HEK293 (cell line): ENCODE measurements around the gene RBM19.

Experiments used
- BCL11A ChIP-seq: fragments of 450-650 bp; formaldehyde crosslinking; IDR thresholded peaks from 2 replicates; pipeline ENCODE4 v1.5.1; 2016; ENCODE audit warnings: low read depth, missing biosample characterization, missing genetic modification characterization
- KLF9 ChIP-seq: fragments of 450-650 bp; formaldehyde crosslinking; IDR thresholded peaks from 2 replicates; pipeline ENCODE4 v1.5.1; 2016; ENCODE audit warnings: missing biosample characterization, missing genetic modification characterization, low read depth
- SP7 ChIP-seq: fragments of 450-650 bp; formaldehyde crosslinking; IDR thresholded peaks from 2 replicates; pipeline ENCODE4 v1.5.1; 2016; ENCODE audit warnings: missing biosample characterization, missing genetic modification characterization
- TCF7L2 ChIP-seq: IDR thresholded peaks from 2 replicates; pipeline ENCODE4 v1.6.1; 2011; ENCODE audit warnings: low read depth, mild to moderate bottlenecking, inconsistent platforms, low read length, moderate library complexity, borderline replicate concordance
- YY2 ChIP-seq: fragments of 450-650 bp; formaldehyde crosslinking; IDR thresholded peaks from 2 replicates; pipeline ENCODE4 v1.5.1; 2016; ENCODE audit warnings: missing biosample characterization, missing genetic modification characterization
- ZBTB49 ChIP-seq: fragments of 450-650 bp; formaldehyde crosslinking; IDR thresholded peaks from 2 replicates; pipeline ENCODE4 v1.5.1; 2016; ENCODE audit warnings: missing biosample characterization, missing genetic modification characterization, low read depth
- ZFHX2 ChIP-seq: fragments of 450-650 bp; formaldehyde crosslinking; conservative IDR thresholded peaks from 2 replicates; pipeline ENCODE4 v1.5.1; 2016; ENCODE audit warnings: missing biosample characterization, missing genetic modification characterization
- ZNF114 ChIP-seq: fragments of 450-650 bp; formaldehyde crosslinking; IDR thresholded peaks from 2 replicates; pipeline ENCODE4 v1.5.0; 2017; ENCODE audit warnings: missing biosample characterization, missing genetic modification characterization
- ZNF140 ChIP-seq: fragments of 450-650 bp; formaldehyde crosslinking; IDR thresholded peaks from 2 replicates; pipeline ENCODE4 v1.5.1; 2016; ENCODE audit warnings: missing biosample characterization, missing genetic modification characterization
- ZNF280C ChIP-seq: fragments of 450-650 bp; formaldehyde crosslinking; IDR thresholded peaks from 2 replicates; pipeline ENCODE4 v1.5.1; 2016; ENCODE audit warnings: missing biosample characterization, missing genetic modification characterization
- ZNF350 ChIP-seq: fragments of 450-650 bp; formaldehyde crosslinking; IDR thresholded peaks from 2 replicates; pipeline ENCODE4 v1.5.0; 2017; ENCODE audit warnings: missing biosample characterization, mild to moderate bottlenecking, missing genetic modification characterization
- ZNF37A ChIP-seq: fragments of 450-650 bp; IDR thresholded peaks from 2 replicates; pipeline ENCODE4 v1.5.1; 2018; ENCODE audit warnings: missing biosample characterization, missing genetic modification characterization
- ZNF48 ChIP-seq: fragments of 450-650 bp; formaldehyde crosslinking; IDR thresholded peaks from 2 replicates; pipeline ENCODE4 v1.5.1; 2016; ENCODE audit warnings: missing biosample characterization, missing genetic modification characterization
- ZNF530 ChIP-seq: fragments of 450-650 bp; formaldehyde crosslinking; IDR thresholded peaks from 2 replicates; pipeline ENCODE4 v1.5.1; 2016; ENCODE audit warnings: low read depth, missing biosample characterization, missing genetic modification characterization
- ZNF544 ChIP-seq: fragments of 450-650 bp; formaldehyde crosslinking; IDR thresholded peaks from 2 replicates; pipeline ENCODE4 v1.5.0; 2017; ENCODE audit warnings: missing biosample characterization, missing genetic modification characterization
- ZNF555 ChIP-seq: fragments of 450-650 bp; formaldehyde crosslinking; conservative IDR thresholded peaks from 2 replicates; pipeline ENCODE4 v1.5.1; 2017; ENCODE audit warnings: missing biosample characterization, mild to moderate bottlenecking, missing genetic modification characterization, inconsistent platforms
- ZNF621 ChIP-seq: fragments of 450-650 bp; formaldehyde crosslinking; IDR thresholded peaks from 2 replicates; pipeline ENCODE4 v1.5.1; 2017; ENCODE audit warnings: missing biosample characterization, missing genetic modification characterization
- ZNF623 ChIP-seq: fragments of 450-650 bp; formaldehyde crosslinking; IDR thresholded peaks from 2 replicates; pipeline ENCODE4 v1.5.1; 2016; ENCODE audit warnings: missing biosample characterization, missing genetic modification characterization
- ZNF626 ChIP-seq: fragments of 450-650 bp; sonication (Bioruptor Pico); formaldehyde crosslinking; IDR thresholded peaks from 2 replicates; pipeline ENCODE4 v1.5.1; 2018; ENCODE audit warnings: missing biosample characterization, missing genetic modification characterization, inconsistent platforms
- ZNF677 ChIP-seq: fragments of 450-650 bp; IDR thresholded peaks from 2 replicates; pipeline ENCODE4 v1.5.0; 2018; ENCODE audit warnings: missing biosample characterization, mild to moderate bottlenecking, missing genetic modification characterization, moderate library complexity
- ZNF707 ChIP-seq: fragments of 450-650 bp; formaldehyde crosslinking; IDR thresholded peaks from 2 replicates; pipeline ENCODE4 v1.5.1; 2016; ENCODE audit warnings: missing biosample characterization, missing genetic modification characterization
- ZNF747 ChIP-seq: fragments of 450-650 bp; formaldehyde crosslinking; IDR thresholded peaks from 2 replicates; pipeline ENCODE4 v1.5.1; 2016; ENCODE audit warnings: missing biosample characterization, missing genetic modification characterization
- ZNF768 ChIP-seq: fragments of 450-650 bp; formaldehyde crosslinking; IDR thresholded peaks from 2 replicates; pipeline ENCODE4 v1.5.1; 2018; ENCODE audit warnings: missing biosample characterization, mild to moderate bottlenecking, missing genetic modification characterization
- ZNF791 ChIP-seq: fragments of 450-650 bp; formaldehyde crosslinking; IDR thresholded peaks from 2 replicates; pipeline ENCODE4 v1.5.1; 2016; ENCODE audit warnings: missing biosample characterization, missing genetic modification characterization
- TF ChIP-seq, protein P1 (sequence below): fragments of 450-650 bp; formaldehyde crosslinking; IDR thresholded peaks from 2 replicates; pipeline ENCODE4 v1.5.1; 2016; ENCODE audit warnings: missing biosample characterization, missing genetic modification characterization
- TF ChIP-seq, protein P2 (sequence below): fragments of 450-650 bp; formaldehyde crosslinking; IDR thresholded peaks from 2 replicates; pipeline ENCODE4 v1.5.1; 2016; ENCODE audit warnings: missing biosample characterization, missing genetic modification characterization
- TF ChIP-seq, protein P3 (sequence below): fragments of 450-650 bp; formaldehyde crosslinking; IDR thresholded peaks from 2 replicates; pipeline ENCODE4 v1.5.1; 2017; ENCODE audit warnings: missing biosample characterization, missing genetic modification characterization
- TF ChIP-seq, protein P4 (sequence below): fragments of 450-650 bp; formaldehyde crosslinking; IDR thresholded peaks from 2 replicates; pipeline ENCODE4 v1.5.1; 2016; ENCODE audit warnings: missing biosample characterization, missing genetic modification characterization

Gene RBM19

GRCh38 chr12:113965951-113966797 is at the start of gene RBM19 (continued):
- no peak for TF ChIP-seq ZNF555 (tag by site-specific recombination)
- no peak for TF ChIP-seq ZNF280C
- TF ChIP-seq ZNF350, result no peak
- no peak for TF ChIP-seq ZFHX2 (tag by site-specific recombination)
- TF ChIP-seq, protein P1, sequence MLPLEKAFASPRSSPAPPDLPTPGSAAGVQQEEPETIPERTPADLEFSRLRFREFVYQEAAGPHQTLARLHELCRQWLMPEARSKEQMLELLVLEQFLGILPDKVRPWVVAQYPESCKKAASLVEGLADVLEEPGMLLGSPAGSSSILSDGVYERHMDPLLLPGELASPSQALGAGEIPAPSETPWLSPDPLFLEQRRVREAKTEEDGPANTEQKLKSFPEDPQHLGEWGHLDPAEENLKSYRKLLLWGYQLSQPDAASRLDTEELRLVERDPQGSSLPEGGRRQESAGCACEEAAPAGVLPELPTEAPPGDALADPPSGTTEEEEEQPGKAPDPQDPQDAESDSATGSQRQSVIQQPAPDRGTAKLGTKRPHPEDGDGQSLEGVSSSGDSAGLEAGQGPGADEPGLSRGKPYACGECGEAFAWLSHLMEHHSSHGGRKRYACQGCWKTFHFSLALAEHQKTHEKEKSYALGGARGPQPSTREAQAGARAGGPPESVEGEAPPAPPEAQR (tag by site-specific recombination), result peak; percentile 49; the same call in 1 of the 2 replicates
- TF ChIP-seq YY2 (tag by site-specific recombination), result peak; percentile 96
- TF ChIP-seq, protein P2, sequence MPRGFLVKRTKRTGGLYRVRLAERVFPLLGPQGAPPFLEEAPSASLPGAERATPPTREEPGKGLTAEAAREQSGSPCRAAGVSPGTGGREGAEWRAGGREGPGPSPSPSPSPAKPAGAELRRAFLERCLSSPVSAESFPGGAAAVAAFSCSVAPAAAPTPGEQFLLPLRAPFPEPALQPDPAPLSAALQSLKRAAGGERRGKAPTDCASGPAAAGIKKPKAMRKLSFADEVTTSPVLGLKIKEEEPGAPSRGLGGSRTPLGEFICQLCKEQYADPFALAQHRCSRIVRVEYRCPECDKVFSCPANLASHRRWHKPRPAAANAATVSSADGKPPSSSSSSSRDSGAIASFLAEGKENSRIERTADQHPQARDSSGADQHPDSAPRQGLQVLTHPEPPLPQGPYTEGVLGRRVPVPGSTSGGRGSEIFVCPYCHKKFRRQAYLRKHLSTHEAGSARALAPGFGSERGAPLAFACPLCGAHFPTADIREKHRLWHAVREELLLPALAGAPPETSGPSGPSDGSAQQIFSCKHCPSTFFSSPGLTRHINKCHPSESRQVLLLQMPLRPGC (tag by site-specific recombination), result no peak
- TF ChIP-seq ZNF48 (tag by site-specific recombination), result no peak
- no peak for TF ChIP-seq ZNF544 (tag by site-specific recombination)
- TF ChIP-seq ZNF37A, result no peak
- no peak for TF ChIP-seq ZNF530
- no peak for TF ChIP-seq ZNF707 (tag by site-specific recombination)
- no peak for TF ChIP-seq ZNF747
- TF ChIP-seq ZBTB49 (tag by site-specific recombination), result no peak
- TF ChIP-seq ZNF623 (tag by site-specific recombination), result no peak
- TF ChIP-seq ZNF621 (tag by site-specific recombination), result no peak
- no peak for TF ChIP-seq ZNF677 (tag by site-specific recombination)
- TF ChIP-seq KLF9 (tag by site-specific recombination), result peak; percentile 93
- TF ChIP-seq ZNF768, result no peak
- 0 out of 2 replicates have a peak, but pooled peaks have one; percentile 64 for TF ChIP-seq BCL11A (tag by site-specific recombination)
- peak; percentile 73 for TF ChIP-seq SP7 (tag by site-specific recombination)
- TF ChIP-seq ZNF791, result no peak
- no peak for TF ChIP-seq ZNF140 (tag by site-specific recombination)
- TF ChIP-seq, protein P3, sequence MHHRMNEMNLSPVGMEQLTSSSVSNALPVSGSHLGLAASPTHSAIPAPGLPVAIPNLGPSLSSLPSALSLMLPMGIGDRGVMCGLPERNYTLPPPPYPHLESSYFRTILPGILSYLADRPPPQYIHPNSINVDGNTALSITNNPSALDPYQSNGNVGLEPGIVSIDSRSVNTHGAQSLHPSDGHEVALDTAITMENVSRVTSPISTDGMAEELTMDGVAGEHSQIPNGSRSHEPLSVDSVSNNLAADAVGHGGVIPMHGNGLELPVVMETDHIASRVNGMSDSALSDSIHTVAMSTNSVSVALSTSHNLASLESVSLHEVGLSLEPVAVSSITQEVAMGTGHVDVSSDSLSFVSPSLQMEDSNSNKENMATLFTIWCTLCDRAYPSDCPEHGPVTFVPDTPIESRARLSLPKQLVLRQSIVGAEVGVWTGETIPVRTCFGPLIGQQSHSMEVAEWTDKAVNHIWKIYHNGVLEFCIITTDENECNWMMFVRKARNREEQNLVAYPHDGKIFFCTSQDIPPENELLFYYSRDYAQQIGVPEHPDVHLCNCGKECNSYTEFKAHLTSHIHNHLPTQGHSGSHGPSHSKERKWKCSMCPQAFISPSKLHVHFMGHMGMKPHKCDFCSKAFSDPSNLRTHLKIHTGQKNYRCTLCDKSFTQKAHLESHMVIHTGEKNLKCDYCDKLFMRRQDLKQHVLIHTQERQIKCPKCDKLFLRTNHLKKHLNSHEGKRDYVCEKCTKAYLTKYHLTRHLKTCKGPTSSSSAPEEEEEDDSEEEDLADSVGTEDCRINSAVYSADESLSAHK (tag by site-specific recombination), result no peak
- no peak for TF ChIP-seq ZNF626
- no peak for TF ChIP-seq TCF7L2
- TF ChIP-seq ZNF114 (tag by site-specific recombination), result no peak
- TF ChIP-seq, protein P4, sequence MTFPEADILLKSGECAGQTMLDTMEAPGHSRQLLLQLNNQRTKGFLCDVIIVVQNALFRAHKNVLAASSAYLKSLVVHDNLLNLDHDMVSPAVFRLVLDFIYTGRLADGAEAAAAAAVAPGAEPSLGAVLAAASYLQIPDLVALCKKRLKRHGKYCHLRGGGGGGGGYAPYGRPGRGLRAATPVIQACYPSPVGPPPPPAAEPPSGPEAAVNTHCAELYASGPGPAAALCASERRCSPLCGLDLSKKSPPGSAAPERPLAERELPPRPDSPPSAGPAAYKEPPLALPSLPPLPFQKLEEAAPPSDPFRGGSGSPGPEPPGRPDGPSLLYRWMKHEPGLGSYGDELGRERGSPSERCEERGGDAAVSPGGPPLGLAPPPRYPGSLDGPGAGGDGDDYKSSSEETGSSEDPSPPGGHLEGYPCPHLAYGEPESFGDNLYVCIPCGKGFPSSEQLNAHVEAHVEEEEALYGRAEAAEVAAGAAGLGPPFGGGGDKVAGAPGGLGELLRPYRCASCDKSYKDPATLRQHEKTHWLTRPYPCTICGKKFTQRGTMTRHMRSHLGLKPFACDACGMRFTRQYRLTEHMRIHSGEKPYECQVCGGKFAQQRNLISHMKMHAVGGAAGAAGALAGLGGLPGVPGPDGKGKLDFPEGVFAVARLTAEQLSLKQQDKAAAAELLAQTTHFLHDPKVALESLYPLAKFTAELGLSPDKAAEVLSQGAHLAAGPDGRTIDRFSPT, result no peak
